Tibial artery (tissue), 4 donors: ENCODE results near the gene CFLAR.

ENCODE experiments used
- DNase-seq, 2 donors: peaks; one replicate each; pipeline ENCODE4 v3.0.0-alpha.2; 2019
- H3K27ac ChIP-seq, 2 donors: fragments of 200-600 bp; sonication (generic) in 1 of 2; 1 replicate in 1 of 2; 2 replicates in 1 of 2; pipeline ENCODE4 v1.5.1; 2018 to 2019; ENCODE audit warnings: mild to moderate bottlenecking in 1 of 2
- H3K27me3 ChIP-seq, 2 donors: fragments of 200-600 bp; sonication (generic) in 1 of 2; one replicate each; pipeline versions ENCODE4 v1.5.1 to v1.6.0; 2016 to 2019
- H3K36me3 ChIP-seq, 3 donors: fragments of 200-600 bp; sonication (generic) in 2 of 3; one replicate each; pipeline ENCODE4 v1.5.1; 2016 to 2019; ENCODE audit warnings: mild to moderate bottlenecking in 2 of 3
- H3K4me1 ChIP-seq, 4 donors: fragments of 200-600 bp; sonication (generic) in 2 of 4; 1 replicate in 3 of 4; 2 replicates in 1 of 4; pipeline ENCODE4 v1.5.1; 2016 to 2019
- H3K4me3 ChIP-seq, 2 donors: fragments of 200-600 bp; sonication (generic) in 1 of 2; 1 replicate in 1 of 2; 2 replicates in 1 of 2; pipeline ENCODE4 v1.5.1; 2018 to 2019; ENCODE audit warnings: mild to moderate bottlenecking in 2 of 2
- H3K9me3 ChIP-seq, 3 donors: fragments of 200-600 bp; sonication (generic) in 1 of 3; one replicate each; pipeline ENCODE4 v1.5.1; 2016 to 2019
- intact Hi-C: fragments of 100-400 bp; cut with DNase I; formaldehyde crosslinking; loops from one replicate; pipeline ENCODE4 v1.15.0; 2023; ENCODE audit warnings: low total_unique reads
- TF ChIP-seq, protein P1 (sequence below), 2 experiments: fragments of 200-600 bp in 1 of 2; fragments of 450-650 bp in 1 of 2; IDR thresholded peaks; one replicate each; pipeline ENCODE4 v1.5.1; 2017 to 2019; ENCODE audit warnings: antibody characterized with exemption in 2 of 2, mild to moderate bottlenecking in 1 of 2, moderate library complexity in 1 of 2

Gene CFLAR

DNA sequence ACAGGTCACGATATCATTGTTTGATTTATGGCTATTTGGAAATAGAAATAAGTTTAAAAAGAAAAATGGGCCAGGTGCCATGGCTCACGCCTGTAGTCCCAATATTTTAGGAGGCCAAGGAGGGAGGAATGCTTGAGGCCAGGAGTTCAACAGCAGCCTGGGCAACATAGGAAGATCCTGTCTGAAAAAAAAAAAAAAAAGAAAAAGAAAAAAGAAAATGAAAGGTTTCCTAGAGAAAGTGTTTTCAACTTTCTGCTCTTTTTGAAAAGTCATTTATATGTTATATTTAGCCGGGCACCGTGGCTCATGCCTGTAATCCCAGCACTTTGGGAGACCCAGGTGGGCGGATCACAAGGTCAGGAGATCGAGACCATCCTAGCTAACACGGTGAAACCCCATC lies 41.0 kb upstream of the CFLAR start:
- H3K36me3 ChIP-seq, result peaks cover 11 to 12% (median 11%) of the 10 kb centered on the region in 3 donors
- TF ChIP-seq, protein P1, sequence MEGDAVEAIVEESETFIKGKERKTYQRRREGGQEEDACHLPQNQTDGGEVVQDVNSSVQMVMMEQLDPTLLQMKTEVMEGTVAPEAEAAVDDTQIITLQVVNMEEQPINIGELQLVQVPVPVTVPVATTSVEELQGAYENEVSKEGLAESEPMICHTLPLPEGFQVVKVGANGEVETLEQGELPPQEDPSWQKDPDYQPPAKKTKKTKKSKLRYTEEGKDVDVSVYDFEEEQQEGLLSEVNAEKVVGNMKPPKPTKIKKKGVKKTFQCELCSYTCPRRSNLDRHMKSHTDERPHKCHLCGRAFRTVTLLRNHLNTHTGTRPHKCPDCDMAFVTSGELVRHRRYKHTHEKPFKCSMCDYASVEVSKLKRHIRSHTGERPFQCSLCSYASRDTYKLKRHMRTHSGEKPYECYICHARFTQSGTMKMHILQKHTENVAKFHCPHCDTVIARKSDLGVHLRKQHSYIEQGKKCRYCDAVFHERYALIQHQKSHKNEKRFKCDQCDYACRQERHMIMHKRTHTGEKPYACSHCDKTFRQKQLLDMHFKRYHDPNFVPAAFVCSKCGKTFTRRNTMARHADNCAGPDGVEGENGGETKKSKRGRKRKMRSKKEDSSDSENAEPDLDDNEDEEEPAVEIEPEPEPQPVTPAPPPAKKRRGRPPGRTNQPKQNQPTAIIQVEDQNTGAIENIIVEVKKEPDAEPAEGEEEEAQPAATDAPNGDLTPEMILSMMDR (IDR thresholded peaks at IDR 0.05), result no peak
- no peak for DNase-seq
- no peaks in the 10 kb centered on the region for H3K9me3 ChIP-seq
- intact Hi-C loops, result loop anchor here (5.0 to 10.0 kb wide), 3 partner anchors 110 to 263 kb away; partner anchors contain the start of genes BZW1 and ORC2
- H3K27ac ChIP-seq, result no peak overlapping the region
- H3K27me3 ChIP-seq, result no peaks in the 10 kb centered on the region
- peaks cover 0 to 23% (median 12%) of the 10 kb centered on the region in 4 donors for H3K4me1 ChIP-seq
- H3K4me3 ChIP-seq, result no peak overlapping the region

DNA sequence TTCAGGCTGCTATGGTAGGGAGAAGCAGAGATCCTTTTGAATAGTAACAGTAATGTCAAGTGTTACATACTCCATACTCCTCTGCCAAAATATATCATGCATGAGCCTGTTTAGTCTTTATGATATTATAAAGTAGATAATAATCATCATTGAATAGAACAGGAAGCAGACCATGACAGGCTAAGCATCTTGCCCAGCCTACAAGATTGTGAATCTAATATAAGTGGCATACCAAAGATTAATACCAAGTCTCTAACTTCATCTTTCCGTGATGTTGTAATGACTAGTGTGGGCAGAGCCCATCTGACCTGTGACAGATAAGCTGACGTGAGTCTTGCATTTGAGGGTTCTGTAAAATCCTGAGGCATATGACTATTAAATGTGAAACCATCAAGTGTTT lies 31.1 kb upstream of the CFLAR start:
- Histone ChIP-seq H3K27ac (no peak overlapping the region), H3K36me3 (peaks cover 42 to 72% (median 53%) of the 10 kb centered on the region in 3 donors), H3K4me1 (no peaks in the 10 kb centered on the region), H3K27me3 (no peaks in the 10 kb centered on the region), H3K9me3 (no peaks in the 10 kb centered on the region), H3K4me3 (no peak overlapping the region)
- TF ChIP-seq, protein P1 (IDR thresholded peaks at IDR 0.05), result no peak
- no peak for DNase-seq
- intact Hi-C loops, result no loop called here

DNA sequence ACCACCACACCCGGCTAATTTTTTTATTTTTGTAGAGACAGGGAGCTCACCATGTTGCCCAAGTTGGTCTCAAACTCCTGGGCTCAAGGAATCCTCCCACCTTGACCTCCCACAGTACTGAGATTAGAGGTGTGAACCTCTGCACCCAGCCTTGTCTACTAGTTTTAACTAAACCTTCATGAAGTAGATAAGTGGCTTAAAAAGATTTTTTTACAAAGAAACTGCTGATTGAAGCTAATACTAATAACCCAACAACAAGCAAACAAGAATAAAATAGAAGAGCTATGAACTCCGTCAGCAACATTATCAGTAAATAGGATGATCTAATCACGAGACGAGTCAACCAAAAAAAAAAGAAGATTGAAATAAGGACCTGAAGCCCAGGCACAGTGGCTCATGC lies 25.4 kb upstream of the CFLAR start:
- H3K27ac ChIP-seq, result no peak overlapping the region
- DNase-seq, result no peak
- peaks cover 6 to 40% (median 25%) of the 10 kb centered on the region in 3 donors for H3K36me3 ChIP-seq
- intact Hi-C loops, result no loop called here
- no peaks in the 10 kb centered on the region for H3K9me3 ChIP-seq
- H3K27me3 ChIP-seq, result no peaks in the 10 kb centered on the region
- no peaks in the 10 kb centered on the region for H3K4me1 ChIP-seq
- no peak overlapping the region for H3K4me3 ChIP-seq
- TF ChIP-seq, protein P1 (IDR thresholded peaks at IDR 0.05), result no peak

DNA sequence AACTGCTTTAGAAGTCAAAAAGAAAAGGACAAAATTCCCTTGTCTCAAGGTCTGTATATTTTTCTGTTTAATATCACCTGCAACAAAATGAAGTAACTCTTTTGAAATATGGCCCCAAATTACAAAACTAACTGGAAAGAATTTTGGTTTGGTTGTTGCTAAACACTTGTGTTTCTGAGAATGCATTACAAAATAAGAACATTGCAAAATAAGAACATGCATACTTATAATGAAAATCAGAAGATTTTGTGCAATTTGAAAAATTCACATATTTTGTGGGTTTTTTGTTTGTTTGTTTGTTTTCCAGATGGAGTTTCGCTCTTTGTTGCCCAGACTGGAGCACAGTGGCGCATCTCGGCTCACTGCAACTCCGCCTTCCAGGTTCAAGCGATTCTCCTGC lies 22.4 kb upstream of the CFLAR start:
- Histone ChIP-seq H3K4me3 (no peak overlapping the region), H3K9me3 (no peaks in the 10 kb centered on the region), H3K36me3 (peaks cover 0 to 14% (median 0%) of the 10 kb centered on the region in 3 donors), H3K27ac (no peak overlapping the region), H3K27me3 (no peaks in the 10 kb centered on the region), H3K4me1 (no peaks in the 10 kb centered on the region)
- no peak for DNase-seq
- intact Hi-C loops, result no loop called here
- TF ChIP-seq, protein P1 (IDR thresholded peaks at IDR 0.05), result no peak

DNA sequence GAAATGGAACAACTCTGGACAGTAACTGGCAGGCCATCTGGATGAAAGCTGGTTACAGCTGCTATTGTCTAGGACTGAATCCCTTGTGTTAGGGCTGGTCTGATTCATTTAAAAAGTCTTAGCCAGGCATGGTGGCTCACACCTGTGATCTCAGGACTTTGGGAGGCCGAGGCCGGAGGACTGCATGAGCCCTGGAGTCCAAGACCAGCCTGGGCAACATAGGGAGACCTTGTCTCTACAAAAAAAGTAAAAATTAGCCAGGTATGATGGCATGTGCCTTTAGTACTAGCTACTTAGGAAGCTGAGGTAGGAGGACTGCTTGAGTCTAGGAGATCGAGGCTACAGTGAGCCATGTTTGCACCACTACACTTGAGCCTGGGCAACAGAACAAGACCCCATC lies 15.5 kb upstream of the CFLAR start:
- DNase-seq, result no peak
- TF ChIP-seq, protein P1 (IDR thresholded peaks at IDR 0.05), result no peak
- intact Hi-C loops, result no loop called here
- Histone ChIP-seq H3K27ac (no peak overlapping the region), H3K4me1 (no peaks in the 10 kb centered on the region), H3K4me3 (no peak overlapping the region), H3K27me3 (no peaks in the 10 kb centered on the region), H3K9me3 (no peaks in the 10 kb centered on the region), H3K36me3 (no peaks in the 10 kb centered on the region)

DNA sequence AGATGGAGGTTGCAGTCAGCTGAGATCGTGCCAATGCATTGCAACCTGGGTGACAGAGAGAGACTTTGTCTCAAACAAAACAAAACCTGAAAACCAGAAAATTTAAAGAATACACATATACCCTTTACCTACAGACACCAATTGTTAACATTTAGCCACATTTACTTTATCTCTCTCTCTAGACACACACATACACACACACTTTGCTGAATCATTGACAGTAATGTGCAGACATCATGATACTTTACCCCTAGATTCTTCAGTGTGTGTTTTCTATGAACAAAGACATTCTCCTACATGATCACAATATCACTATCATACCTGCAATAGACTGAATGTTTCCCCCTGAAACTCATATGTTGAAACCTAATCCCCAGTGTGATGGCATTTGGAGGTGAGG lies 10.2 kb upstream of the CFLAR start:
- H3K27me3 ChIP-seq, result no peaks in the 10 kb centered on the region
- intact Hi-C loops, result no loop called here
- no peaks in the 10 kb centered on the region for H3K36me3 ChIP-seq
- no peak overlapping the region for H3K27ac ChIP-seq
- no peaks in the 10 kb centered on the region for H3K4me1 ChIP-seq
- TF ChIP-seq, protein P1 (IDR thresholded peaks at IDR 0.05), result no peak
- no peak overlapping the region for H3K4me3 ChIP-seq
- no peak for DNase-seq
- no peaks in the 10 kb centered on the region for H3K9me3 ChIP-seq
